Measurements from ENCODE around the gene SPATA24. TPM values are rescaled to one million over a fixed set of nuclear protein-coding genes. Genes with fewer than 3 reads are reported as not detected.

SPATA24 gene
- total RNA-seq, 1 experiment from 2014 or later = 13.0 TPM

GRCh38 chr5:139378941-139379361 lies 24.9 kb downstream of the SPATA24 start:
- Mint-ChIP-seq H3K27ac (peak overlapping the region; percentile 4 to 76 (median 5); a peak in 3 of 7 replicates), H3K4me1 (peaks cover 16 to 27% of the 10 kb centered on the region in 2 experiments; a peak in 3 of 4 replicates), H3K9me3 (no peaks in the 10 kb centered on the region), H3K27me3 (ENCODE audit: low read depth) (no peaks in the 10 kb centered on the region), H3K36me3 (ENCODE audit: insufficient read depth in 1 of 3, low read depth in 3 of 3) (peaks cover 0 to 2% (median 0%) of the 10 kb centered on the region in 3 experiments; a peak in 2 of 7 replicates), H3K4me3 (no peak overlapping the region)
- no peak overlapping the region for H4K5ac ChIP-seq (ENCODE audit: insufficient read length, low read depth, low read length)
- H3K14ac ChIP-seq (ENCODE audit: insufficient read depth, low read length) = no peak overlapping the region
- no peaks in the 10 kb centered on the region for H3K4me1 ChIP-seq (ENCODE audit: insufficient read depth, low read length)
- H3K9me3 ChIP-seq (ENCODE audit: control insufficient read depth, low read depth, low read length) = no peaks in the 10 kb centered on the region
- H3K56ac ChIP-seq (ENCODE audit: insufficient read length, low read depth, low read length) = no peak overlapping the region
- no peak overlapping the region for H2BK120ac ChIP-seq (ENCODE audit: low read depth, low read length, poor library complexity, severe bottlenecking)
- H3K23ac ChIP-seq (ENCODE audit: insufficient read length, low read depth, low read length) = no peak overlapping the region
- no peak overlapping the region for H3K4me2 ChIP-seq (ENCODE audit: insufficient read depth, insufficient read length, low read length)
- no peak overlapping the region for H4K8ac ChIP-seq (replicated peaks; ENCODE audit: insufficient read length, low read depth, low read length)
- no peaks in the 10 kb centered on the region for H3K79me2 ChIP-seq (ENCODE audit: insufficient read depth, low read length)
- no peaks in the 10 kb centered on the region for H3K23me2 ChIP-seq (ENCODE audit: insufficient read length, low read depth, low read length, poor library complexity, severe bottlenecking)
- H2BK12ac ChIP-seq (ENCODE audit: insufficient read length, low read depth, low read length) = no peak overlapping the region
- H3T11ph ChIP-seq (ENCODE audit: low read length) = no peak overlapping the region
- no peaks in the 10 kb centered on the region for H4K20me1 ChIP-seq (ENCODE audit: control insufficient read depth, insufficient read depth, insufficient read length)
- no peak for DNase-seq
- no peak overlapping the region for H2AFZ ChIP-seq (ENCODE audit: low read length)
- no peak overlapping the region for H3K4ac ChIP-seq (ENCODE audit: low read depth, low read length)
- no peak overlapping the region for H4K91ac ChIP-seq (ENCODE audit: insufficient read length, low read depth, low read length)
- no peak overlapping the region for H2AK5ac ChIP-seq (ENCODE audit: insufficient read length, low read length)
- no peak overlapping the region for H3K27ac ChIP-seq (ENCODE audit: insufficient read length, low read depth, low read length)
- no peaks in the 10 kb centered on the region for H3K27me3 ChIP-seq (ENCODE audit: insufficient read depth, low read length)
- H3K9ac ChIP-seq (ENCODE audit: extremely low read depth, insufficient read length, low read length) = no peak overlapping the region
- no CpG with 5 or more reads among the region's 13 CpGs for WGBS (ENCODE audit: extremely low coverage, insufficient read length, low lambda C conversion rate)
- H2BK20ac ChIP-seq (ENCODE audit: low read depth, low read length, poor library complexity, severe bottlenecking) = no peak overlapping the region
- no peaks in the 10 kb centered on the region for H3K79me1 ChIP-seq (ENCODE audit: insufficient read depth, low read depth, low read length, poor library complexity, severe bottlenecking)
- H2BK15ac ChIP-seq (ENCODE audit: low read depth, low read length) = no peak overlapping the region
- no peak overlapping the region for H3K18ac ChIP-seq (ENCODE audit: insufficient read length, low read depth, low read length)
- TF ChIP-seq, protein P1, sequence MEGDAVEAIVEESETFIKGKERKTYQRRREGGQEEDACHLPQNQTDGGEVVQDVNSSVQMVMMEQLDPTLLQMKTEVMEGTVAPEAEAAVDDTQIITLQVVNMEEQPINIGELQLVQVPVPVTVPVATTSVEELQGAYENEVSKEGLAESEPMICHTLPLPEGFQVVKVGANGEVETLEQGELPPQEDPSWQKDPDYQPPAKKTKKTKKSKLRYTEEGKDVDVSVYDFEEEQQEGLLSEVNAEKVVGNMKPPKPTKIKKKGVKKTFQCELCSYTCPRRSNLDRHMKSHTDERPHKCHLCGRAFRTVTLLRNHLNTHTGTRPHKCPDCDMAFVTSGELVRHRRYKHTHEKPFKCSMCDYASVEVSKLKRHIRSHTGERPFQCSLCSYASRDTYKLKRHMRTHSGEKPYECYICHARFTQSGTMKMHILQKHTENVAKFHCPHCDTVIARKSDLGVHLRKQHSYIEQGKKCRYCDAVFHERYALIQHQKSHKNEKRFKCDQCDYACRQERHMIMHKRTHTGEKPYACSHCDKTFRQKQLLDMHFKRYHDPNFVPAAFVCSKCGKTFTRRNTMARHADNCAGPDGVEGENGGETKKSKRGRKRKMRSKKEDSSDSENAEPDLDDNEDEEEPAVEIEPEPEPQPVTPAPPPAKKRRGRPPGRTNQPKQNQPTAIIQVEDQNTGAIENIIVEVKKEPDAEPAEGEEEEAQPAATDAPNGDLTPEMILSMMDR (conservative IDR thresholded peaks at IDR 0.05) = no peak
- H2BK5ac ChIP-seq (ENCODE audit: insufficient read length, low read length) = no peak overlapping the region
